ENCODE results near the gene SORCS2.
A peak's percentile ranks its signal among the peaks of the same experiment; 100 is the strongest.

The SORCS2 gene

DNA sequence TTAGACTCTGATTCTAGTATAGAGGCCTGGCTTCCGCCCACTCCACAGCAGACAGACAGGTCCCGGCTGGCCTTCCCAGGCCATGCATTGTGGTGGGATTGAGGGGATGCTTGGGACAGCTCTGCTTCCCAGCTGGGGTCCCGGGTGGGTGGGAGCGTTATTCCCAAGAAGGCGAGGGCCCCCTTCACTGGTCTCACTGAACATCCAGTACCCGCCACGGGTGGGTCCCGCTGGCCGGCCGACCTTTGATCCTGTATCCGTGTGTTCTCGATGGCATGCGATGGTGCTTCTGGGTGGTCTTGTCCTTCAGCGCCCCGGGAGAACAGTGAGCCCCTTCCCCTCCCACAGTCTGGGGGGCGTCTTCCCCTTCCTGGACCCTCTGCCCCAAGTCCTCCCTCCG is 515.9 kb downstream of the SORCS2 start:
- no peak for DNase-seq

DNA sequence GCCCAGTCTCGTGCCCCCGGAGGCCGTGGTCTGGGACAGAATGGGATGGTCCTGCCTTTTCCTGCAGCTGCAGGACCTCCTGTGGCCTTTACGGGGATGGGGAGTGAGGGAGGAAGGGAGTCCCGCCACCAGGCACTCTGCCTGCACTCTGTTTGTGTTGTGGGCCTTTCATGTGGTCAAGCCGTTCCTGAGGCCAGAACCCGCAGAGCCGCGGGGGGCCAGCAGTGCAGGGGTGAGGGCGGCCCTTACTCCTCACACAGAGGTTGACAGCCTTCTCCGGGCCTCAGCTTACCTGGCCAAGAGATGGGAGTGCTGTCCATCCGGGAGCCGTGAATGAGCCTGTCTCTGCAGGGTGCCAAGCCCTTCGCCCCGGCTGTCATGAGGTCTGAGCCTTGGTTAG is 516.6 kb downstream of the SORCS2 start:
- no peak for DNase-seq

DNA sequence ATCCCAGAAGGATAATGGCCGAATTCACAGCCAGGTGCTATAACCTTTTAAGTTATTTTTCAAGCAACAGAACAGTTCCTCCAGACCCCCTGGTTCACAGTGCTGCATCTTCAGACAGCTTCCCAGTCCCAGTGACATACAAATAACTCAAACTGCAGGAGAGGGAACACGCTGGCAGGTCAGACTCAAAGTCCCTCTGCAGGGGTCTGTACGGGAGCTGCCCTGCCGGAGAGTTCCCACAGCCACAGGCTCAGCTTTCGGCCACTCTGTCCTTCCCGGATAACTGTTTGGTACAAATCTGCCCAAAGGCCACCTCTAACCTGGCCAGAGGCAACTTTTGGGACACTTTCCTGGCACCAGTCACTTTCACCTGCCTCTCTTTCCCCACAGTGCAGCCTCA is 517.1 kb downstream of the SORCS2 start:
- DNase-seq: no peak

DNA sequence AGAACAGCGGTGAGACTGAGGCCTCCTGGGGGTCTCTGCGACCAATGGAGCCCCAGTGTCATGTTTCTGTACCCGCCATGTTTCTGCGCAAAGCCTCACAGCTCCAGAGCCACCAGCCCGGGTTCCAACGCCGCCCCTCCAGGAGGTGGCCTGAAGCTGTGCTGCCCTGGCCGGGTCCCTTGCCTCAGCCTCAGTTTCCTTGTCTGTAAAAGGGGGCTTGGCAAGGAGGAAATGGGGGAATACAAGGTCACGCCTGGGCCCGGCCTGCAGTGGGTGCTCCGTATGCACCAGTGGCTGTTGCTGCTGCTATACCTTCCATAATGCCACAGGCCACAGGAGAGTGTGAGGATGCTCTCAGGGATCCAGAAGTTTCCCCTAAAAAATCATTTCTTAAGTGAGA is 517.8 kb downstream of the SORCS2 start:
- DNase-seq: no peak

DNA sequence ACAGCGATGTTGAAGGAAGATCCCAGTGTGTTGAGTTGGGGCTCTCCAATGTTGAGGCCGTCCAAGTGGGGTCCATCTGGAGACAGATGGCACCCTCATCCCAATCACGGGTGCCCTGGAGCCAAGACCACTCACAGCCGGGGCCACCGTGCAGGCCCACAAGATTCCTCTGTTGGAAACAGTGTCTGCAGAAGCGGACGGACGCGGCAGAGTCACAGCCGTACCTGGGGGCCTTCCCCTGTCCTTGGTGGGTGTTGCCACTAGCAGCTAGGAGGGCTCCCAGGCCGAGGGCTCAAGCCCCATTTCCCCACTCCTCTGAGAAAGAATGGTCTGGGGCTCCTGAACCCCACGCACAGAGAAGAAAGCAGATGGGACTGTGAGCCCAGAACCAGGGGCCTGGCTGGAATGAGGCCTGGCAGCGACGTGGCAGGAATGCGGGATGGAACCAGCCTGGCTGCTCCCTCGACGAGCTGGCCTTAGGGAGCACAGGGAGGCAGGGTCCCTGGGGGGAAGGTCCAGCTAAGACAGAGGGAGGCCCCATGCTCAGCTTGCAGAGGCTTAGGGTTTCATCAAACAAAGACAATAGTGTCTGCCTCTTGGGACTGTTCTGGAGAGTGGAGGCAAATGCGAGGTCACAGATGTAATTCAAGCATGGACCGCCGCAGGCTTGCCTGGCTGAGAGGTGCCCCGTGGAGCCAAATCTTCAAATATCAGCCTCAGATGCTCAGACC is 518.4 kb downstream of the SORCS2 start:
- DNase-seq: no peak

DNA sequence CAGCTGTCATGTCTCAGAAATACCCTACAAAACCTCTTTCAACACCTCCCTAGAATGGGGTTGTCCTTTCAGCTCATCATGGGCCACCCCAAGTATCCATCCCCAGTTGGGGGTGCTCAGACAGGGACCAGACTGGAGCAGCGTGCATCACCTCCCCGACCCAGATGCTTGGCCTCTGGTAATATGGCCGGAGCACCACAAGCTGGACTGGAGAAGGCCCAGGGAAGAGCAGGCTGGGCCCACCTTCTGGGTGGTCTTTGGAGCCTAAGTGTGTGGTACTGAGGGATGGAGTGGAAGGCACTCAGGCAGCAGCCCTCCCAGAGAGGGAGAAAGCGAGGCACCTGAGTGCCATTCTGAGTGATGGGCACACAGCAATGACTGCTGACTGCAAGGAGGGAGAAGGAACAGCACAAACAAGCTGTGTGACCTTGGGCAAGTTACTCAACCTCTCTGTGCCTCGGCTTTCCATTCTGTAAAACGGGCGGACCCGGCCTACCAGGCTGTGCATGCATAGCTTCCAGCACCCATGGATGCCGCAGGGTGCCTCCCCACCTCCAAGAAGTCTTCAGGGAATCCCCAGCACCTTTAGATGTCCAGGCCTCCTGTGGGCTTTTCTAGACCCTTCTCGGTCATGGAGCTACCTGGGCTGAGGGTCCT is 519.1 kb downstream of the SORCS2 start:
- DNase-seq: no peak

DNA sequence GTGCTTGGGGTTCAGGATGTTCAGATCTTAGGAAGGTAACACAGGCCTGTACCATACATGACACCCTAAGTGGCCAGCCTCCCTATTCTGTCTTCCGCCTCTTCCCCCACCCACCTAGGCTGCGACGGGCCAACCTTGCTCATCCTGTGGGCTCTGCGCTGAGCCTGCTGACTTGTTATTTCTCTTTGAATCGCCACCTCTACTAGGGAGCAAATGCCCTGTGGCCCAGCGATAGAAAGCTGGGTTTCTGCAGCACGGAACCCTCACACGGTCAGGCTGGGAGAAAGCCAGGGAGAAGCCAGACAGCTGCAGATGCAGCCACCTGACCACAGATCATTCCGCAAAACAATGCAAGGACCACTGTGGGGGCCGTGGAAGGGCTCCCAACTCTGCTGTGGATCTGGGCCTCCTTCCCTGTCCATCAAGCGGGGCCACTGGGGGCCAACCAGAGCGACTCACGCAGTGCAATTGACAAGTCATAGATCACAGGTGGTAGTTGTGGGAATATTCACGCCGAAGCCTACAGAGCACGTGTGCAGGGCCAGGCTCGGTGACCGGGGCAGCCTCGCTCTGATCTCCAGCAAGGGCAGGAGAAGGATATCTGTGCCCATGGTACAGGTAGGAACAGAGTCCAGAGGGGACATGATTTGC is 519.8 kb downstream of the SORCS2 start:
- DNase-seq: no peak

DNA sequence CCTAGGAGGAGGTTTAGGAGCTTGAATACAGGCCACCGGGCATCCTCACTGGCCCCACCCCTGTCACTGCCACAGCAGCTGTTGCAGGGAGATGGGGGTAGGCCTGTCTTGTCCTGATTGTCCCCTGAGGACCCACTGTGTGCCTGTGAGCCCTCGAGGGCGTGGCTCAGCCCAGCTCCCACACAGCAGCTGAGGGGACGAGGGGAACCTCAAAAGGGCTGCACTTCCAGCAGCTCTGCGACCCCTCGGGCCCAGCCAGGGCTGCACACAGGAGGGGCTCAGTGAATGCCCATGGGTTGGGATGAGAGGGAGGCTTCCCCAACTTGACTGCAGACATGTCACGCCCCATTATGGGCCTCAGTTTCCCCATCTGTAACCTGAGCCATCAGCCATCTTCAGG is 521.4 kb downstream of the SORCS2 start:
- no peak for DNase-seq

DNA sequence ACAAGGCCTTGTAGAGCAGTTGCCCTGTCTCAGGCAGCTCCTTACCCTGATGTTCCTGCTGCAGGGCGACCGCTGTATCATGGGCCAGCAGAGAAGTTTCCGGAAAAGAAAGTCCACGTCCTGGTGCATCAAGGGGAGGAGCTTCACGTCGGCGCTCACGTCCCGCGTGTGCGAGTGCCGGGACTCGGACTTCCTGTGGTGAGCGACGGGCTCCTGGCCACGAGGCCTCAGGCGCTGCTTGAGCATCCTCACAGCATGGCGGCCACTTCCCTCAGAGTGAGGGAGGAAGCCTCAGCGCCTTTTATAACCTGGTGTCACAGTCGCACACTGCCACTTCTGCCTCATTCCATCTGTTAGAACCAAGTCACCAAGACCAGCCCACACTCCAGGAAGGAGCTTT is 521.8 kb downstream of the SORCS2 start:
- no peak for DNase-seq

DNA sequence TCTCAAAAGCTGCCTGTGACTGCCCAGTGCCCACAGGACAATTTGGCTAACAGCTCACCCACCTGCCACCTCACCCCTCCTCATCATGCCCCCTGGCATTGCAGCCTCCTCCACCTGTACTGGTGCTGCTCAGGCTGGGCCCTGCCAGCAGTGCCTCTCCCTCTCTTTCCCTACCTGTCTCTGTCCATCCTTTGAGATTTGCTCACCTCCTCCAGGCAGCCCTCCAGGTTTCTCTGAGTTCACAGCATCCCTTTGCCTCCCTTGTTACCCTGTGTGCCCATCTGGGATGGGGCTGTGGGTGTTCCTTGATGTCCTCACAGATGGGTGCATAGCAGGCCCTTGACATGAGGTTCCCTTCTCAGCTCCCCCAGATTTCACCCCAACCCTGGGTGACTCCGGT is 522.4 kb downstream of the SORCS2 start:
- DNase-seq: no peak

DNA sequence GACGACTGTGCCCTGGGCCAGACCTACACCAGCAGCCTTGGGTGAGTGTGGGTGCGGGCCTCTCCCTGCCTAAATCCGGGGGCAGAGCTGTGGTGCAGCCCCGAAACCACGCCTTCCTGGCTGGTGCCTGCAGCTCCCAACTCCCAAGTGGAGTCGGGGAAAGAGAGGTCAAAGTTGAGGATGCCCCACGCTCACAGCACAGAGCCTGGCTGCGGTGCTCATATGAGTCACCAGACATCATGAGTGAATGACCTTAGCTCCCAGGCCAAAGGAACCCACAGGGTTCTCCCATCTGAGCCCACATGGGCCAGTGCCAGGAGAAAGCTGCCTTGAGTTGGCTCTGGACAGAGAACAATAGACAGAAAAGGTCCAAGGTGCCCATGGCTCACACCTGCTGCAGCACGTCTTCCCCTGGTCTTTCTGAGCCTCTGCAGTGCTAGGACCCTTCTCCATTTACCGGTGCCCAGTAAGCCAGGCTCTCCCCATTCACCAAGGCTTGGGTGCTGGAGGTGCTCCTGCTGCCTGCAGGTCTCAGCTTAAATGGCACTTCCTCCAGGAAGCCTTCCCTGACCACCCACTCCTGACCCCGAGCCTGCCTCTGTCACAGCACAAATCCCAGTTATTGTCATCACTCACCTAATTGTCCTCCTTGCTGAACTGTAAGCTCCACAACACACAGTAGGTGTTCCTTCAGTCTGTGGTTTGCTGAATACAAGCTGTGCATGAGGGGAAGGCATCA is 523.1 kb downstream of the SORCS2 start:
- DNase-seq: no peak

DNA sequence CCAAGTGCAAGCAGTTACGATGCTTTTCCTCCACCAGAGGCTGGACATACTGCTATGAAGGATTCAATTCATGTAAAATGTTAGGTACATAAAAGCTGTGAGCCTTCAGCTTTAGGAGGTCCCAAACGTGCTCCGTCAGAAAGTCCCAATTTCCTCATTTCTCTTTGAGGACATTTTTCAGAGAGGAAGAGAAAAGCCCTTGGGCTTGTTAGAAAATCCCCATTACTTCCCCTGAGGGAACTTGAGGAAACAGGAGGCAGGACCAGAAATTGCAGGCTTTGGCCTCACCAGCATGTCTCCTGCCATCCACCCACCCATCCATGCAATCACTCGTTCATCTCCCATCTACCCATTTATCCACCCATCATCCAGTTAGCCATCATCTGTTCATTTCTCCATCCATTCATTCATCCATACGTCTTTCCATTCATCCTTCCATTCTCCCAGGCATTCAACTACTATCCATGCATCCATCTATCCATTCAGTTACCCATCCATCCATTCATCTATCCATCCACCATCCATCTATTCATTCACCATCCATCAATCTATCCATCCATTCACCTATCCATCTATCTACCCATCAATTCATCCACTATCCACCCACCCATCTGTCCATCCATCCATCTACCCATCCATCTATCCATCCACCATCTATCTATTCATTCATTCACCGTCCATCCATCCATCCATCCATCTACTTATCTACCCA is 523.8 kb downstream of the SORCS2 start:
- DNase-seq: no peak

DNA sequence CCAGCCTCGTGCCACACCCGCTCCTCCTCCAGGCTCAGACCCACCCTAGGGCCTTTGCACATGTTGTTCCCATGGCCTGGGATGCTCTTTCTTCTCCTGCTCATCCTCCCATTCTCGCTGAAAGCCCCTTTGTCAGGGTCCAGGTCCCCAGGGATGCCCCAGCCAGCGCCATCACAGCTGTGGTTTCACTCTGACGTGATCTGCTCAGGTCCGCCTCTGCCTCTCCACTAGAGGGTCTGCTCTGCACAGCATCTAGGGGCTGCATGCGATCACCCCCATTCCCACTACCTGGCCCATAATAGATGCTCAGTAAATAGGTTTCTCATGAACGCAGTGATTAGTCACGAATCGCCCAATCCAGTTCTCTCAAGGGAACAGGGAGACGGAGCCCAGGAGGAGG is 524.8 kb downstream of the SORCS2 start:
- DNase-seq: no peak

DNA sequence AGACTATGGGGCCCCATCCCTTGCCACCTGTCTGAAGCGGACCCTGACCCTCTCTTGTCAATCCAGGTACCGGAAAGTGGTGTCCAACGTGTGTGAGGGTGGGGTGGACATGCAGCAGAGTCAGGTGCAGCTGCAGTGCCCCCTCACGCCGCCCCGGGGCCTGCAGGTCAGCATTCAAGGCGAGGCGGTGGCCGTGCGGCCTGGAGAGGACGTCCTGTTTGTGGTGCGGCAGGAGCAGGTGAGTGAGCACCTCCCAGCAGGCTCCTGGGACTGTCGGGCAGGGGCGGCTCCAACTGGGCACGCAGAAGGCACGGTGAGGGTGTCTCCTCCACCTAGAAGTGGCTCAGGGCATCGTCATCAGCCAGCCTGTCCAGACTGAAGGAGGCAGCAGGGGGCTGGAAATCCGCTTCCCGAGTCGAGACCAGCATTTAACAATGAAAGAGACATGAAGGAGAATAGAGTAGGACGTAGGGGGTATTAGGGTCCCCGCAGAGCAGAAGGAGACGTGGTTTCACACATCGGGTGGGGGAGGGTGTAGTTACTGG is 525.7 kb downstream of the SORCS2 start:
- no peak for DNase-seq

DNA sequence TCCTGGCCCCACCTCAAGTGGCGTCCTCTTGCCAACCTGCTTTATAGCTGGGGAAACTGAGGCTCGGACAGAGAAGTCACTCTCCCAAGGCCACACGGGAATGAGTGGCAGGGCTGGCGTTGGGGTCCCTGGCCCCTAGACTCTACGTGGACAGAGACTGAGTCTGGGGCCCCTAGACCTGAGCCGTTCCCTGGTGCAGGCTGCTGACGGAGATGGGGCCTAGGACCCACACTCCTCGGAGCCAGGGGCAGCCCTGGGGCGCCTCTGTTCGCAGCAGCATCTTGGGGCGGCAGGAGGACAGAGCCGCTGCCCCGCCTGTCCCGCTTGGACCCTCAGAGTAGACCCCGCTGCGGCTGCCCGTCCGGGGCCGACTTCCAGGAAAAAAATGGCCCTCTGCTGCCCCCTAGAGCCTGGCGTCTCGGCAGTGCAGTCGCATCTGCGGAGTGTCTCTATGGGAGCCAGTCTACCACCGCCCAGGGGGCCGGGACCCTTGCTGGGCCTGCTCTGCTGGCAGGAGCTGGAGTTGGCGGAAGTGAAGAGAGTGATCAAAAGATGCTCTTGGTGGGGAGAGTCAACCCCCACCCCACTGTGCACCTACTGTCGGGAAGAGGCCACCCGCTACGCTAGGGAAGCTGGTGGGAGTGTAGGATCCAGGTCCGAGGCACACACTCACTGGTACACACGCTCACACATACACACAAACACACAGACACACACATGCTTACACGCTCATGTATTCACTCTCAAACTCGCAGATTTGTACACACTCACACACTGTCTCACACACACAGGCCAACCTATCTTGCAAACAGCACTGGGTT is 527.2 kb downstream of the SORCS2 start:
- DNase-seq: peak; percentile 58

DNA sequence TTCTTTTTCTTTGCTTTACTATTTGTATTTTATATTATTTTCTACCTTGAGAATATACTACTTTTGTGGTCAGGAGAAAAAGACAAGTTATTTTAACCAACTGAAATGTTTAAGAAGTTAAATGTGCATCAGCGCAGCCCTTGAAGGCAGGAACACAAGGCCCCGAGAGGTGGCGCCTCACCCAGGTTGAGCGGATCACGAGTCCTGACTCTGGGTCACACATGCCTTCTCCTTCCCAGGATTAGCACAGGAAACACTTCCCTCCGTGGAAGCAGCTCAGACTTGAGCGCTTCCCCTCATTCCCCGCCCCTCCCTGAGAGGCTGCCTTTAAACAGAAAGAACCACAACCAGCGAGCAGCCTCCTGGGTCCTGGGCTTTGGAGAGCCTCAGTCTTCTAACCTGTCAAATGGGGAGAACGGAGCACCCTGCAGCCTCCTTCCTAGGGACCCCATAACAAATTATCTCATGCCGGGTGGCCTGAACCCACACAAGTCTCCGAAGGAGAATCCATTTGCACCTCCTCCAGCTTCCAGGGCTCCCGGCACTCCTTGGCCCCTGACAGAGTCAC is 529.7 kb downstream of the SORCS2 start:
- no peak for DNase-seq

DNA sequence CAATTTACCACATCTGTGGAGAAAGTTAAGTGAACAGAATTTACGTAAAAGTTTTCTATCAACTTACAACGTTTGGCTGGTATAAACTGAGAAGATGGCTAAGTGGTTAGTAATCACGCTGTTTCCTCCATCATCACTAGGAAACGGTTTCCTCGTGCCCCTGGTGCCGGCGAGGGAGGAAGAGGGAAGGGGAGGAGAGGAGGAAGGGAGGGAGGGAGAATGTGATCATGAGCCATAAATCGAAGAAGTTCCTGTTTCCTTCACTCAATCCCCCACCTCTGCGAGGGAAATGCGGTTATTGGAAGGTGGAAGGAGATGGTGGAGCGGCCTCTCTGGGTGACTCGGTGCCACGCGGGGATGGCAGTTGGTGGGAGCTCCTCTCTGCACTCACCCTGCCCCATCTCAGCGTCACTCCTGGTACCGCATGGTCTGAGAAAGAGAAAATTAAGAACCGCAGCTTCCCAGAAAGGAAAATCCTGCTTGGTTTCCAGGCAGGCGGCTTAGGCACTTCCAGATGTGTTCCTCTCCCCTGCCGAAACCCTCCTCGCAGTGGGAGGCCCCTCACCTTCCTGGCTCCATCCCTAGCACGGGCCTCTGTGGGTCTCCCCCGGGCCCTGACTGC is 530.5 kb downstream of the SORCS2 start:
- no peak for DNase-seq

DNA sequence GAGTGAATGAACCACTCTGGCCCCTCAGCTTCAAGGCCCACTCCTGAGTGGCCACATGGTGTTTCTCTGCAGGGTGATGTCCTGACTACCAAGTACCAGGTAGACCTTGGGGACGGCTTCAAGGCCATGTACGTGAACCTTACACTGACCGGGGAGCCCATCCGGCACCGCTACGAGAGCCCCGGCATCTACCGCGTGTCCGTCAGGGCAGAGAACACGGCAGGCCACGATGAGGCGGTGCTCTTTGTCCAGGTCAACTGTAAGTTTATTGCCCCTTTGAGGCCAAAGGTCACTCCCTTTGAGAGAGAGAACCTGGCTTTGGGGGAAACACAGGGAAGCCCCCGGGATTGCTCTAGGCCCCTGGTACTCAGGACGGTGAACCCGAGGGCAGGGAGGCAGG is 531.3 kb downstream of the SORCS2 start:
- no peak for DNase-seq

DNA sequence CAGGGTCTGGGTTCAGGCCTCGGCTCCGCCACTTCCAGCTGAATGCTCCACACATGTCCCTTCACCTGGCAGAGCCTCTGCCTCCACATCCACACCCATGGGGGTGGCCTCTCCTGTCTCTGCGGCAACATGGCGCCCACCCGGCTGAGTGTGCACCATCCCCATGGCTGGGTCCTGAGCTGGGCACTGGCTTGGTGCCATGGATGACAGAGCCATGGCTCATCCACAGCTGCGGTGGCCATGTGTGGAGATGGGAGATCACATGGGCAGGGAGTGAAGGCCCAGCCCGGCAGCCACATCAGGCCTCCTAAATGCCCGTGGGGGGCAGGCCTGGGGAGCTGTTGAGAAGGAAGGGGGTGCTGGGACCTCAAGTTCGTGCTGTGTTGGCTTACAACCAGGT is 533.6 kb downstream of the SORCS2 start:
- no peak for DNase-seq

DNA sequence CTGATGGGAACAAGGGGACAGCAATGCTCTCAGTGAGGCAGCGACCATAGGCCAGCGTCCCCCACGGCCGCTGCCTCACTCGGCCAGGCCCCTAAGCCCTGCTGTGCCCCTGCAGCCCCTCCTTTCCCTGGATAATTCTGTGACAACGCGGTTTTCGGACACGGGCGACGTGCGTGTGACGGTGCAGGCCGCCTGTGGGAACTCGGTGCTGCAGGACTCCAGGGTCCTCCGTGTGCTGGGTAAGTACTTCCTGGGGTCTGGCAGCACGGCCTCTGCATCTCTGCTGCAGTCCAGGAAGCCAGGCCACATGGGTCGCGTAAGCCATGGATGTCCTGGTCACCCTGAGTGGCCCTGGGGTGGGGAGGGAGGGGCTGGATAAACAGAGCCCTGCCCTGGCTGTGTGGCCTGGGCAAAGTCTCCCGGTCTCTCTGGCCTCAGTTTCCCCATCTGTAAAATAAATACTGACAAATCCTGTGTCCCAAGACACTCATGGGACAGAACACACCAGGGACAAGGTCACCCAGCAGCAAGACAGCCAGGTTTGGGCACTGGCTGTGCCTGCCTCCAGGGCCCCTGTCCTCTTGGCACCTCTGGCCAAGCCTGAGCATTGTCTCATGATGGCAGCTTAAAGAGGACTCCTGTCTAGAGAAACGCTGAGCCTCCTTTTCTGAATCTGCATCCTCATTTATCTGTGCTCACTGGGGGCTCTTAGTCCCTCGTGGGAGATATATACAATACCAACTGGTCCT is 534.5 kb downstream of the SORCS2 start:
- no peak for DNase-seq

Data from activated gamma-delta T cell treated with Interleukin-2 at 50 U/mL for 16 hours (primary cell).